MM.1S (cell line): ENCODE data around the gene LARGE1.

Source experiments
- DNase-seq: peaks from one replicate; pipeline ENCODE4 v3.0.0-alpha.2; 2015
- H2AFZ ChIP-seq: fragments of 300-600 bp; sonication (generic); 2 replicates; pipeline ENCODE4 v1.6.0; 2016; ENCODE audit warnings: antibody characterized with exemption, low read length
- H3F3A ChIP-seq: fragments of 300-600 bp; sonication (generic); 2 replicates; pipeline ENCODE4 v1.6.1; 2016; ENCODE audit warnings: mild to moderate bottlenecking, antibody characterized with exemption, low read length, moderate library complexity, mixed read lengths; ENCODE audit not compliant: insufficient read depth
- H3K27ac ChIP-seq: fragments of 300-600 bp; sonication (generic); 2 replicates; pipeline ENCODE4 v1.5.1; 2016; ENCODE audit warnings: mild to moderate bottlenecking, low read length
- H3K27me3 ChIP-seq: fragments of 300-600 bp; sonication (generic); replicated peaks from 2 replicates; pipeline ENCODE4 v1.6.0; 2016; ENCODE audit warnings: low read length; ENCODE audit not compliant: insufficient read depth
- H3K36me3 ChIP-seq: fragments of 300-600 bp; sonication (generic); replicated peaks from 2 replicates; pipeline ENCODE4 v1.6.1; 2016; ENCODE audit warnings: mild to moderate bottlenecking, low read length, mixed read lengths; ENCODE audit not compliant: insufficient read depth
- H3K4me1 ChIP-seq: fragments of 300-600 bp; sonication (generic); 2 replicates; pipeline ENCODE4 v1.6.1; 2016; ENCODE audit warnings: low read length, mixed read lengths
- H3K4me2 ChIP-seq: fragments of 300-600 bp; sonication (generic); 2 replicates; pipeline ENCODE4 v1.6.0; 2016; ENCODE audit warnings: low read depth, low read length
- H3K4me3 ChIP-seq: fragments of 300-600 bp; sonication (generic); 2 replicates; pipeline ENCODE4 v1.5.1; 2016; ENCODE audit warnings: low read length, mixed read lengths
- H3K79me2 ChIP-seq: fragments of 300-600 bp; sonication (generic); 2 replicates; pipeline ENCODE4 v1.6.1; 2016; ENCODE audit warnings: mixed run types, low read length, mixed read lengths
- H3K9ac ChIP-seq: fragments of 300-600 bp; sonication (generic); 2 replicates; pipeline ENCODE4 v1.6.1; 2016; ENCODE audit warnings: low read length, mixed read lengths
- H3K9me2 ChIP-seq: fragments of 300-600 bp; sonication (generic); replicated peaks from 2 replicates; pipeline ENCODE4 v1.6.1; 2016; ENCODE audit warnings: mild to moderate bottlenecking, low read length, mixed read lengths; ENCODE audit not compliant: insufficient read depth
- H3K9me3 ChIP-seq: fragments of 300-600 bp; sonication (generic); replicated peaks from 2 replicates; pipeline ENCODE4 v1.6.1; 2016; ENCODE audit warnings: mild to moderate bottlenecking, low read length, mixed read lengths; ENCODE audit not compliant: insufficient read depth
- H4K20me1 ChIP-seq: fragments of 300-600 bp; sonication (generic); 2 replicates; pipeline ENCODE4 v1.6.1; 2016; ENCODE audit warnings: mild to moderate bottlenecking, low read length, moderate library complexity, mixed read lengths; ENCODE audit not compliant: insufficient read depth
- CTCF ChIP-seq: fragments of 300-600 bp; sonication (generic); IDR thresholded peaks from 2 replicates; pipeline ENCODE4 v1.5.1; 2016; ENCODE audit warnings: antibody characterized with exemption, low read length, mixed read lengths
- EZH2 ChIP-seq: fragments of 300-600 bp; sonication (generic); optimal IDR thresholded peaks from 2 replicates; pipeline ENCODE3; 2017; ENCODE audit warnings: low read depth, mild to moderate bottlenecking, antibody characterized with exemption, low read length, mixed read lengths
- EZH2phosphoT487 ChIP-seq: fragments of 300-600 bp; sonication (generic); IDR thresholded peaks from 2 replicates; pipeline ENCODE4 v1.6.1; 2018; ENCODE audit warnings: antibody characterized with exemption, low read length

LARGE1 gene

GRCh38 chr22:33321466-33321865 is 598.8 kb downstream of the LARGE1 start:
- Histone ChIP-seq H3F3A (no peaks in the 10 kb centered on the region), H3K9ac (no peak overlapping the region), H2AFZ (no peak overlapping the region), H3K4me3 (no peak overlapping the region), H3K9me3 (no peaks in the 10 kb centered on the region), H3K27ac (no peak overlapping the region), H3K36me3 (no peaks in the 10 kb centered on the region), H3K9me2 (no peaks in the 10 kb centered on the region), H3K79me2 (no peaks in the 10 kb centered on the region), H4K20me1 (no peaks in the 10 kb centered on the region), H3K4me2 (no peak overlapping the region), H3K27me3 (no peaks in the 10 kb centered on the region), H3K4me1 (no peaks in the 10 kb centered on the region; the same call in 1 of the 2 replicates)
- no peak for TF ChIP-seq CTCF
- no peak for DNase-seq

GRCh38 chr22:33315954-33316353 is 604.3 kb downstream of the LARGE1 start:
- H3K4me2 ChIP-seq = no peak overlapping the region

GRCh38 chr22:33315117-33315516 is 605.2 kb downstream of the LARGE1 start:
- H2AFZ ChIP-seq = no peak overlapping the region
- no peaks in the 10 kb centered on the region for H3K36me3 ChIP-seq
- no peaks in the 10 kb centered on the region for H4K20me1 ChIP-seq
- no peaks in the 10 kb centered on the region for H3F3A ChIP-seq
- H3K27me3 ChIP-seq = no peaks in the 10 kb centered on the region
- no peak overlapping the region for H3K4me3 ChIP-seq
- H3K9ac ChIP-seq = no peak overlapping the region
- H3K27ac ChIP-seq = no peak overlapping the region
- no peaks in the 10 kb centered on the region for H3K9me3 ChIP-seq
- no peak for DNase-seq
- H3K4me1 ChIP-seq = no peaks in the 10 kb centered on the region
- H3K79me2 ChIP-seq = no peaks in the 10 kb centered on the region
- no peaks in the 10 kb centered on the region for H3K9me2 ChIP-seq
- TF ChIP-seq CTCF (no peak), EZH2 (no peak), EZH2phosphoT487 (no peak)
- no peak overlapping the region for H3K4me2 ChIP-seq

More at GRCh38 chr22:33315954-33316353, 604.3 kb downstream of the LARGE1 start:
- no peak for DNase-seq
- TF ChIP-seq EZH2 (no peak), EZH2phosphoT487 (no peak), CTCF (no peak)
- Histone ChIP-seq H3K9me2 (no peaks in the 10 kb centered on the region), H3K27me3 (no peaks in the 10 kb centered on the region), H2AFZ (no peak overlapping the region), H3F3A (no peaks in the 10 kb centered on the region), H3K27ac (no peak overlapping the region), H3K36me3 (no peaks in the 10 kb centered on the region), H3K4me3 (no peak overlapping the region), H3K9me3 (no peaks in the 10 kb centered on the region), H4K20me1 (no peaks in the 10 kb centered on the region), H3K79me2 (no peaks in the 10 kb centered on the region), H3K4me1 (no peaks in the 10 kb centered on the region), H3K9ac (no peak overlapping the region)
